GM23338 (cell line): Measurements from ENCODE around the gene NPM1. TPM values are rescaled to one million over a fixed set of nuclear protein-coding genes. Genes with fewer than 3 reads are reported as not detected.

ENCODE experiments used
- ATAC-seq: fragments of 200-7000 bp; cut with Tn5 transposase; 3 replicates; pipeline ENCODE4 v1.9.1; 2020
- DNase-seq: peaks from one replicate; pipeline ENCODE4 v3.0.0-alpha.2; 2015; ENCODE audit warnings: low spot score
- H2AFZ ChIP-seq: fragments of 200-600 bp; sonication (generic); 2 replicates; pipeline ENCODE4 v1.8.0; 2016; ENCODE audit warnings: antibody characterized with exemption, mild to moderate bottlenecking, moderate library complexity
- H3F3A ChIP-seq: fragments of 200-600 bp; sonication (generic); replicated peaks from 2 replicates; pipeline ENCODE4 v1.8.0; 2017; ENCODE audit warnings: antibody characterized with exemption, mixed run types, low read depth
- H3K27ac ChIP-seq: fragments of 200-600 bp; sonication (generic); 2 replicates; pipeline ENCODE4 v1.6.1; 2016; ENCODE audit warnings: low read depth
- H3K27me3 ChIP-seq: fragments of 200-600 bp; sonication (generic); 2 replicates; pipeline ENCODE4 v1.8.0; 2016; ENCODE audit warnings: mild to moderate bottlenecking, mixed run types, moderate library complexity; ENCODE audit not compliant: insufficient read depth
- H3K36me3 ChIP-seq: fragments of 200-600 bp; sonication (generic); 2 replicates; pipeline ENCODE4 v1.8.0; 2016; ENCODE audit warnings: mild to moderate bottlenecking; ENCODE audit not compliant: insufficient read depth
- H3K4me1 ChIP-seq: fragments of 200-600 bp; sonication (generic); 2 replicates; pipeline ENCODE4 v1.8.0; 2016; ENCODE audit warnings: mild to moderate bottlenecking, moderate library complexity; ENCODE audit not compliant: insufficient read depth
- H3K4me2 ChIP-seq: fragments of 200-600 bp; sonication (generic); 2 replicates; pipeline ENCODE4 v1.7.1; 2017; ENCODE audit warnings: mixed run types
- H3K4me3 ChIP-seq: fragments of 200-600 bp; sonication (generic); 2 replicates; pipeline ENCODE4 v1.6.1; 2016; ENCODE audit warnings: mixed run types
- H3K79me2 ChIP-seq: fragments of 200-600 bp; sonication (generic); replicated peaks from 2 replicates; pipeline ENCODE4 v1.8.0; 2017; ENCODE audit warnings: mild to moderate bottlenecking; ENCODE audit not compliant: insufficient read depth
- H3K9me2 ChIP-seq: fragments of 200-600 bp; sonication (generic); 2 replicates; pipeline ENCODE4 v1.8.0; 2017; ENCODE audit not compliant: insufficient read depth
- H4K20me1 ChIP-seq: fragments of 200-600 bp; sonication (generic); replicated peaks from 2 replicates; pipeline ENCODE4 v1.8.0; 2017; ENCODE audit warnings: mild to moderate bottlenecking; ENCODE audit not compliant: insufficient read depth
- H3K27ac Mint-ChIP-seq: 2 replicates; pipeline ENCODE4 v1.8.0; 2020; ENCODE audit warnings: inconsistent platforms, mild to moderate bottlenecking, moderate library complexity, mixed read lengths
- H3K27me3 Mint-ChIP-seq: 3 replicates; pipeline ENCODE4 v1.8.0; 2022; ENCODE audit warnings: low read depth, mild to moderate bottlenecking, moderate library complexity, mixed read lengths, inconsistent platforms; ENCODE audit not compliant: insufficient read depth, poor library complexity
- H3K36me3 Mint-ChIP-seq: 3 replicates; pipeline ENCODE4 v1.8.0; 2021; ENCODE audit warnings: low read depth, mild to moderate bottlenecking, inconsistent platforms, moderate library complexity, mixed read lengths
- H3K4me1 Mint-ChIP-seq: 3 replicates; pipeline ENCODE4 v1.8.0; 2020; ENCODE audit warnings: mild to moderate bottlenecking, inconsistent platforms, mixed read lengths
- H3K4me3 Mint-ChIP-seq: 3 replicates; pipeline ENCODE4 v1.8.0; 2021; ENCODE audit warnings: moderate library complexity, mild to moderate bottlenecking, inconsistent platforms, mixed read lengths
- H3K9me3 Mint-ChIP-seq: 3 replicates; pipeline ENCODE4 v1.8.0; 2020; ENCODE audit warnings: moderate library complexity, mild to moderate bottlenecking, inconsistent platforms, mixed read lengths
- CREB1 ChIP-seq: fragments of 250-450 bp; sonication (Bioruptor Pico); IDR thresholded peaks from 2 replicates; pipeline ENCODE4 v1.5.0; 2020; ENCODE audit warnings: low read depth, mild to moderate bottlenecking, moderate library complexity
- EZH2 ChIP-seq: fragments of 200-600 bp; sonication (generic); IDR thresholded peaks from one replicate; pipeline ENCODE4 v1.8.0; 2017; ENCODE audit warnings: antibody characterized with exemption, mild to moderate bottlenecking, low read depth; ENCODE audit not compliant: unreplicated experiment
- EZH2phosphoT487 ChIP-seq: fragments of 200-600 bp; sonication (generic); IDR thresholded peaks from one replicate; pipeline ENCODE4 v1.8.1; 2018; ENCODE audit warnings: antibody characterized with exemption; ENCODE audit not compliant: unreplicated experiment
- NANOG ChIP-seq: IDR thresholded peaks from 2 replicates; pipeline ENCODE4 v1.6.1; 2016; ENCODE audit warnings: antibody characterized with exemption, borderline replicate concordance
- STAT1 ChIP-seq: IDR thresholded peaks from one replicate; pipeline ENCODE4 v1.6.1; 2016; ENCODE audit warnings: antibody characterized with exemption; ENCODE audit not compliant: unreplicated experiment
- ZNF114 ChIP-seq: fragments of 250-450 bp; sonication (Bioruptor Pico); IDR thresholded peaks from 2 replicates; pipeline ENCODE4 v1.5.0; 2020; ENCODE audit warnings: mild to moderate bottlenecking, moderate library complexity
- ZNF331 ChIP-seq: fragments of 250-450 bp; sonication (Bioruptor Pico); IDR thresholded peaks from 2 replicates; pipeline ENCODE4 v1.5.0; 2020; ENCODE audit warnings: low read depth, mild to moderate bottlenecking, moderate library complexity
- polyA plus RNA-seq: library from polyadenylated mRNA; unstranded; fragments of >200 nt; fragmentation: Nextera tagmentation; extraction: Ambion mirVana; gene quantifications from 2 replicates; pipeline ENCODE4 v1.2.1, GENCODE V29; 2016
- total RNA-seq: library from RNA; depleted of rRNA; stranded (reverse); fragments of >200 nt; shearing (Covaris generic); gene quantifications from 2 replicates; pipeline ENCODE4 v1.2.3, GENCODE V29; 2014
- TF ChIP-seq, protein P1 (sequence below): fragments of 250-450 bp; sonication (Bioruptor Pico); IDR thresholded peaks from 2 replicates; pipeline ENCODE4 v1.5.0; 2020; ENCODE audit warnings: mild to moderate bottlenecking, moderate library complexity
- TF ChIP-seq, protein P2 (sequence below): IDR thresholded peaks from one replicate; pipeline ENCODE4 v1.6.1; 2018; ENCODE audit warnings: antibody characterized with exemption; ENCODE audit not compliant: unreplicated experiment

The NPM1 gene
- total and polyA plus RNA-seq, 2 experiments from 2014 or later: 3,739 to 5,242 TPM

DNA sequence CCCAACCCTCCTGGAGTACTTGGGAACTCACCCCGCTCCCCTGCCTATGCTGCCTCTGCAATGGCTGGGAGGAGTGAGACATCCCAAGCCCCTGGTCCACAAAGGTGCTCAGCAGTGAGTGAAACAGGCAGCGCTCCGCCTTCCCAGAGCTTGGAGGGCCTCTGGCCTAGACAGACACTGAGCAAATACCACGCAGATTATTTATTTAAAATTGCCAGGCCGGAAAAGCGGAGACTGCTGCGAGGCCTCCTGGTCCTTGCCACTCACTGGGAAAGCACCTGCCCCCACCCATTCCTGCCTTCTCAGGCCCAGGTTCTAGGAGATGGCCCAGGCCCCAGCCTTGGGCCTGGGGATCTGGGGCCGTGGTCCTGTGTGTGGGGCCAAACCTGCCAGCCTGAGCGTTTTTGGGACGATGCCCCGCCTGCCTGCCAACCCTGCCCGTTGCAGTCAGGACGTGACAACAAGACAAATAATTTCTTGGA lies 49.2 kb downstream of the NPM1 start:
- H3K27me3 ChIP-seq: no peaks in the 10 kb centered on the region
- H3K79me2 ChIP-seq: no peaks in the 10 kb centered on the region
- peaks cover 47% of the 10 kb centered on the region for H3K4me1 Mint-ChIP-seq

More for the DNA sequence above, 49.2 kb downstream of the NPM1 start:
- H2AFZ ChIP-seq: no peak overlapping the region; the same call in 1 of the 2 replicates
- no peaks in the 10 kb centered on the region for H3K36me3 ChIP-seq
- H3K4me3 Mint-ChIP-seq: no peak overlapping the region
- no peaks in the 10 kb centered on the region for H3F3A ChIP-seq
- no peak for DNase-seq
- no peak for ATAC-seq
- H3K27ac ChIP-seq: no peak overlapping the region
- H3K4me2 ChIP-seq: no peak overlapping the region
- no peak overlapping the region for H3K27ac Mint-ChIP-seq
- H3K4me3 ChIP-seq: no peak overlapping the region
- peaks cover 17% of the 10 kb centered on the region for H3K4me1 ChIP-seq
- peaks cover 9% of the 10 kb centered on the region for H3K27me3 Mint-ChIP-seq
- TF ChIP-seq, protein P1, sequence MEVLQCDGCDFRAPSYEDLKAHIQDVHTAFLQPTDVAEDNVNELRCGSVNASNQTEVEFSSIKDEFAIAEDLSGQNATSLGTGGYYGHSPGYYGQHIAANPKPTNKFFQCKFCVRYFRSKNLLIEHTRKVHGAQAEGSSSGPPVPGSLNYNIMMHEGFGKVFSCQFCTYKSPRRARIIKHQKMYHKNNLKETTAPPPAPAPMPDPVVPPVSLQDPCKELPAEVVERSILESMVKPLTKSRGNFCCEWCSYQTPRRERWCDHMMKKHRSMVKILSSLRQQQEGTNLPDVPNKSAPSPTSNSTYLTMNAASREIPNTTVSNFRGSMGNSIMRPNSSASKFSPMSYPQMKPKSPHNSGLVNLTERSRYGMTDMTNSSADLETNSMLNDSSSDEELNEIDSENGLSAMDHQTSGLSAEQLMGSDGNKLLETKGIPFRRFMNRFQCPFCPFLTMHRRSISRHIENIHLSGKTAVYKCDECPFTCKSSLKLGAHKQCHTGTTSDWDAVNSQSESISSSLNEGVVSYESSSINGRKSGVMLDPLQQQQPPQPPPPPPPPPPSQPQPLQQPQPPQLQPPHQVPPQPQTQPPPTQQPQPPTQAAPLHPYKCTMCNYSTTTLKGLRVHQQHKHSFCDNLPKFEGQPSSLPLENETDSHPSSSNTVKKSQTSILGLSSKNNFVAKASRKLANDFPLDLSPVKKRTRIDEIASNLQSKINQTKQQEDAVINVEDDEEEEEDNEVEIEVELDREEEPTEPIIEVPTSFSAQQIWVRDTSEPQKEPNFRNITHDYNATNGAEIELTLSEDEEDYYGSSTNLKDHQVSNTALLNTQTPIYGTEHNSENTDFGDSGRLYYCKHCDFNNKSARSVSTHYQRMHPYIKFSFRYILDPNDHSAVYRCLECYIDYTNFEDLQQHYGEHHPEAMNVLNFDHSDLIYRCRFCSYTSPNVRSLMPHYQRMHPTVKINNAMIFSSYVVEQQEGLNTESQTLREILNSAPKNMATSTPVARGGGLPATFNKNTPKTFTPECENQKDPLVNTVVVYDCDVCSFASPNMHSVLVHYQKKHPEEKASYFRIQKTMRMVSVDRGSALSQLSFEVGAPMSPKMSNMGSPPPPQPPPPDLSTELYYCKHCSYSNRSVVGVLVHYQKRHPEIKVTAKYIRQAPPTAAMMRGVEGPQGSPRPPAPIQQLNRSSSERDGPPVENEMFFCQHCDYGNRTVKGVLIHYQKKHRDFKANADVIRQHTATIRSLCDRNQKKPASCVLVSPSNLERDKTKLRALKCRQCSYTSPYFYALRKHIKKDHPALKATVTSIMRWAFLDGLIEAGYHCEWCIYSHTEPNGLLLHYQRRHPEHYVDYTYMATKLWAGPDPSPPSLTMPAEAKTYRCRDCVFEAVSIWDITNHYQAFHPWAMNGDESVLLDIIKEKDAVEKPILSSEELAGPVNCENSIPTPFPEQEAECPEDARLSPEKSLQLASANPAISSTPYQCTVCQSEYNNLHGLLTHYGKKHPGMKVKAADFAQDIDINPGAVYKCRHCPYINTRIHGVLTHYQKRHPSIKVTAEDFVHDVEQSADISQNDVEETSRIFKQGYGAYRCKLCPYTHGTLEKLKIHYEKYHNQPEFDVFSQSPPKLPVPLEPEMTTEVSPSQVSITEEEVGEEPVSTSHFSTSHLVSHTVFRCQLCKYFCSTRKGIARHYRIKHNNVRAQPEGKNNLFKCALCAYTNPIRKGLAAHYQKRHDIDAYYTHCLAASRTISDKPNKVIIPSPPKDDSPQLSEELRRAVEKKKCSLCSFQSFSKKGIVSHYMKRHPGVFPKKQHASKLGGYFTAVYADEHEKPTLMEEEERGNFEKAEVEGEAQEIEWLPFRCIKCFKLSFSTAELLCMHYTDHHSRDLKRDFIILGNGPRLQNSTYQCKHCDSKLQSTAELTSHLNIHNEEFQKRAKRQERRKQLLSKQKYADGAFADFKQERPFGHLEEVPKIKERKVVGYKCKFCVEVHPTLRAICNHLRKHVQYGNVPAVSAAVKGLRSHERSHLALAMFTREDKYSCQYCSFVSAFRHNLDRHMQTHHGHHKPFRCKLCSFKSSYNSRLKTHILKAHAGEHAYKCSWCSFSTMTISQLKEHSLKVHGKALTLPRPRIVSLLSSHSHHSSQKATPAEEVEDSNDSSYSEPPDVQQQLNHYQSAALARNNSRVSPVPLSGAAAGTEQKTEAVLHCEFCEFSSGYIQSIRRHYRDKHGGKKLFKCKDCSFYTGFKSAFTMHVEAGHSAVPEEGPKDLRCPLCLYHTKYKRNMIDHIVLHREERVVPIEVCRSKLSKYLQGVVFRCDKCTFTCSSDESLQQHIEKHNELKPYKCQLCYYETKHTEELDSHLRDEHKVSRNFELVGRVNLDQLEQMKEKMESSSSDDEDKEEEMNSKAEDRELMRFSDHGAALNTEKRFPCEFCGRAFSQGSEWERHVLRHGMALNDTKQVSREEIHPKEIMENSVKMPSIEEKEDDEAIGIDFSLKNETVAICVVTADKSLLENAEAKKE: no peak
- TF ChIP-seq NANOG (no peak), ZNF331 (CRISPR knock-in tag) (no peak), EZH2phosphoT487 (no peak), STAT1 (no peak), EZH2 (no peak), CREB1 (CRISPR knock-in tag) (no peak), ZNF114 (CRISPR knock-in tag) (no peak)
- TF ChIP-seq, protein P2, sequence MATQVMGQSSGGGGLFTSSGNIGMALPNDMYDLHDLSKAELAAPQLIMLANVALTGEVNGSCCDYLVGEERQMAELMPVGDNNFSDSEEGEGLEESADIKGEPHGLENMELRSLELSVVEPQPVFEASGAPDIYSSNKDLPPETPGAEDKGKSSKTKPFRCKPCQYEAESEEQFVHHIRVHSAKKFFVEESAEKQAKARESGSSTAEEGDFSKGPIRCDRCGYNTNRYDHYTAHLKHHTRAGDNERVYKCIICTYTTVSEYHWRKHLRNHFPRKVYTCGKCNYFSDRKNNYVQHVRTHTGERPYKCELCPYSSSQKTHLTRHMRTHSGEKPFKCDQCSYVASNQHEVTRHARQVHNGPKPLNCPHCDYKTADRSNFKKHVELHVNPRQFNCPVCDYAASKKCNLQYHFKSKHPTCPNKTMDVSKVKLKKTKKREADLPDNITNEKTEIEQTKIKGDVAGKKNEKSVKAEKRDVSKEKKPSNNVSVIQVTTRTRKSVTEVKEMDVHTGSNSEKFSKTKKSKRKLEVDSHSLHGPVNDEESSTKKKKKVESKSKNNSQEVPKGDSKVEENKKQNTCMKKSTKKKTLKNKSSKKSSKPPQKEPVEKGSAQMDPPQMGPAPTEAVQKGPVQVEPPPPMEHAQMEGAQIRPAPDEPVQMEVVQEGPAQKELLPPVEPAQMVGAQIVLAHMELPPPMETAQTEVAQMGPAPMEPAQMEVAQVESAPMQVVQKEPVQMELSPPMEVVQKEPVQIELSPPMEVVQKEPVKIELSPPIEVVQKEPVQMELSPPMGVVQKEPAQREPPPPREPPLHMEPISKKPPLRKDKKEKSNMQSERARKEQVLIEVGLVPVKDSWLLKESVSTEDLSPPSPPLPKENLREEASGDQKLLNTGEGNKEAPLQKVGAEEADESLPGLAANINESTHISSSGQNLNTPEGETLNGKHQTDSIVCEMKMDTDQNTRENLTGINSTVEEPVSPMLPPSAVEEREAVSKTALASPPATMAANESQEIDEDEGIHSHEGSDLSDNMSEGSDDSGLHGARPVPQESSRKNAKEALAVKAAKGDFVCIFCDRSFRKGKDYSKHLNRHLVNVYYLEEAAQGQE: no peak
- H3K9me2 ChIP-seq: no peaks in the 10 kb centered on the region
- H4K20me1 ChIP-seq: no peaks in the 10 kb centered on the region
- H3K36me3 Mint-ChIP-seq: no peaks in the 10 kb centered on the region; the same call in 2 of the 3 replicates
- H3K9me3 Mint-ChIP-seq: no peaks in the 10 kb centered on the region
